OCI-LY7 (cell line): Measurements from ENCODE around the gene ZNF699.

Experiments
- EZH2phosphoT487 ChIP-seq: fragments of 200-600 bp; sonication (generic); IDR thresholded peaks from 2 replicates; pipeline ENCODE4 v1.6.1; 2018; ENCODE audit warnings: low read depth, borderline replicate concordance, mild to moderate bottlenecking, mixed run types, antibody characterized with exemption, low read length, moderate library complexity, mixed read lengths
- TF ChIP-seq, protein P1 (sequence below): fragments of 200-600 bp; sonication (generic); conservative IDR thresholded peaks from 2 replicates; pipeline ENCODE4 v1.5.1; 2014; ENCODE audit warnings: mild to moderate bottlenecking, antibody characterized with exemption, low read length, moderate library complexity, mixed read lengths

- TF ChIP-seq, protein P1, sequence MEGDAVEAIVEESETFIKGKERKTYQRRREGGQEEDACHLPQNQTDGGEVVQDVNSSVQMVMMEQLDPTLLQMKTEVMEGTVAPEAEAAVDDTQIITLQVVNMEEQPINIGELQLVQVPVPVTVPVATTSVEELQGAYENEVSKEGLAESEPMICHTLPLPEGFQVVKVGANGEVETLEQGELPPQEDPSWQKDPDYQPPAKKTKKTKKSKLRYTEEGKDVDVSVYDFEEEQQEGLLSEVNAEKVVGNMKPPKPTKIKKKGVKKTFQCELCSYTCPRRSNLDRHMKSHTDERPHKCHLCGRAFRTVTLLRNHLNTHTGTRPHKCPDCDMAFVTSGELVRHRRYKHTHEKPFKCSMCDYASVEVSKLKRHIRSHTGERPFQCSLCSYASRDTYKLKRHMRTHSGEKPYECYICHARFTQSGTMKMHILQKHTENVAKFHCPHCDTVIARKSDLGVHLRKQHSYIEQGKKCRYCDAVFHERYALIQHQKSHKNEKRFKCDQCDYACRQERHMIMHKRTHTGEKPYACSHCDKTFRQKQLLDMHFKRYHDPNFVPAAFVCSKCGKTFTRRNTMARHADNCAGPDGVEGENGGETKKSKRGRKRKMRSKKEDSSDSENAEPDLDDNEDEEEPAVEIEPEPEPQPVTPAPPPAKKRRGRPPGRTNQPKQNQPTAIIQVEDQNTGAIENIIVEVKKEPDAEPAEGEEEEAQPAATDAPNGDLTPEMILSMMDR, result no peak
- TF ChIP-seq EZH2phosphoT487, result no peak
Measured at GRCh38 chr19:9353011-9353410, 43.4 kb upstream of the ZNF699 start.
